Measurements from ENCODE around the gene NRXN3. TPM values are rescaled to one million over a fixed set of nuclear protein-coding genes. Genes with fewer than 3 reads are reported as not detected.
A peak's percentile ranks its signal among the peaks of the same experiment; 100 is the strongest.

NRXN3 gene
- polyA plus RNA-seq, 3 donors: 6.4 to 7.9 (median 6.9) TPM

GRCh38 chr14:78873581-78873980 is 703.4 kb downstream of the NRXN3 start:
- no peak for DNase-seq (ENCODE audit: extremely low read depth in 1 of 11, low read depth in 9 of 11, low spot score in 4 of 11)

DNA sequence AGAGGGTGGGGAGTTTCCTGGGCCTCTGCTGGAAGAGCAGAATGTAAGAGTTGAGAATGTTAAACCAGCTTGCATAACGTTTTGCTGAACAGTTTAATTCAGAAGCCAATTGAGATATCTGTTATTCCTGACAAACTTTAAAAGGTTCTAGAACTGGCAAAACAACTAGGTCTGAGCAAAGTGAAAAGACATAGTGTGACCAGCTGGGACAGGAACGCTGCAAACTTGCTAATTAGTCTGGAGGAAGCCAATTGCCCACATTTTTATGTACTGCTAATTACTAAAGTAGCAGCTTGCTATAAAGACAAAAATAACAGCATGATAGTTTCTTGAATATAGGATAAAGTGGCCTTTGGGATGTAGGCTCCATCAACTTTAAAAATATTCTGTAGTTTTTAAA is 704.9 kb downstream of the NRXN3 start:
- no peak for DNase-seq (ENCODE audit: extremely low read depth in 1 of 11, low read depth in 9 of 11, low spot score in 4 of 11)

DNA sequence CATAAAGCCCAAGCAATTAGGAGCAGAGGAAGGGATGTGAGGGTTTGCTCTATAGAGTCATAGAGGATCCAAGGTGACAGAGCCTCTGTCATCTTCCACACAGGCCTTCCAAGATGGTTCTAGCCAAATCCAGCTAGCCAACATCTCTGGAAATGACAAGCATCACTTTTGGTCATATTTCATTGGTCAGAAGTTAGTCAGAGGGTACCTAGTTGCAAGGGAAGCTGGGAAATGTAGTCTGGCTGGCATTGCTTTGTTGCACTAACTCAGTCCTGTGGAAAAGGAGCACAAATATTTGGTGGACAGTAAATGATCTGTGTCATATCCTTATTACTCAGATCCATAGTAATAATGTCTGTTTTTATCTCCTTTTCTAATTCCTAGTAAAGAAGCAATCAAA is 715.7 kb downstream of the NRXN3 start:
- DNase-seq (ENCODE audit: extremely low read depth in 1 of 11, low read depth in 9 of 11, low spot score in 4 of 11): no peak

DNA sequence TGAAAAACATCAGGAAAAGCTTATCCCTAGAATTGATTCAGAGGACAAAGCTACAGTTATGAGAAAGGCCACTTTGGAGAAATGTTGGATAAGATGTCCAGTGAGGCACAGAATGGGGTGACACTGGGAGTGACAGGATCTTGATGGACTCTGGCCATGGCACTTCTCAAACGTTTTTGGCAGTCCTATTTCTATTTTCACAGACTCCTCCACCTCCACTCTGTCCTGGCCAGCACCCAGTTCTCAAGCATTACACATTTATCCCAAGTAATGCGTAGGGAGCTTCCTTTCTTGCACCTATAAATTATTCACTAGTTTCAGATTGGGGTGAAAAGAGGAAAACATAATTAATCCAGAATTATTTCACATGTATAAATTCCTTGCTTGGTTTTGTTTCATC is 727.3 kb downstream of the NRXN3 start:
- no peak for DNase-seq (ENCODE audit: extremely low read depth in 1 of 11, low read depth in 9 of 11, low spot score in 4 of 11)

DNA sequence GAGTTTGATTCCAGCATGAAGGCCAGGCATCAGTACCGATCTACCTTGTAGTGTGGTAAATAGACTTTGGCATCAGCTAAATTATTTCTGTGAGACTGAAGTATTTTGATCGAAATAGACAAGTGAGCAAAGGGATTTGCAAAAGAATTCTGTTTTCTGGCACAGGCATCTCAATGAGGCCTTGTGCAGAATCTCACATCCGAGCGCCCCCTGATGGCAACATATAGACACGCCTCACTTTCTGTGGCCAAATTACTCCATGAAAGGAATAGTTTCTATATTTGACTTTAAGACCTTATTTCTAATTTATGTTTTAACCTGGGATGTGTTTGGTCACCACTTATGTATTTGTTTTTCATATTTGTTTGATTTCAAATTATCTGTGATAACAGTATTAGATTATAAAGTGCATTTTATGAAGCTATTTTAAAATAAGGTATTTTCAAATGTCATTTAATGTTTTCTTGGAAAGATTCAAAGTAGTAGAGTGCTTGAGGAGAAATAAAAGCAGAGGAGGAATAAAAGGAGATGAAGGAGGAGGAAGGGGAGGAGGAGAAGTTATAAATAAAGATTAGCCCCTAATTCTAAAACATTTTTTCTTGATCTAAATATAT is 731.9 kb downstream of the NRXN3 start:
- DNase-seq (ENCODE audit: extremely low read depth in 1 of 11, low read depth in 9 of 11, low spot score in 4 of 11): peak in 8 of 11 donors; percentile 2 to 25 (median 13)

- no peak for DNase-seq (ENCODE audit: extremely low read depth in 1 of 11, low read depth in 9 of 11, low spot score in 4 of 11)
These were observed 733.9 kb downstream of the NRXN3 start for GRCh38 chr14:78904094-78904493.

- no peak for DNase-seq (ENCODE audit: extremely low read depth in 1 of 11, low read depth in 9 of 11, low spot score in 4 of 11)
These were observed 747.3 kb downstream of the NRXN3 start for GRCh38 chr14:78917462-78917861.

DNA sequence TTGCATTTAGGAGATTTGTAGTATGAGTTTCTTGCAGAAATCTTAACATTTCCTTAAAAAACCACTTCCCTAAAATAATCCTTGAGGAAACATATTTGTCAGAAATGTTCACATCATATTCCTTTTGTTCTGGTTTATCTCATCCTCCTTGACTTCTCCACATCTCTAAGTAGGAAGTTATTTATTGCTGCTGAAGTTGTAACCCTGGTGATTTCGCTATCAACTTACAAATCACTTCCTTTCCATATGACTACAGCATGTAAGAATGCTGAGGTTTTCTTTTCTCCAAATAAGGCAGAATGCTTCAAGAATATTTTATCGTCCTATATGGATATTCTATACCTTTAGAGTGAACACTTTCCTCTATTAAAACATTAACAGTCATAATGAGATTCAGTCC is 751.7 kb downstream of the NRXN3 start:
- peak in 4 of 11 donors; percentile 0 to 25 (median 18) for DNase-seq (ENCODE audit: extremely low read depth in 1 of 11, low read depth in 9 of 11, low spot score in 4 of 11)

GRCh38 chr14:78927261-78927660 is 757.1 kb downstream of the NRXN3 start:
- DNase-seq (ENCODE audit: extremely low read depth in 1 of 11, low read depth in 9 of 11, low spot score in 4 of 11): no peak

GRCh38 chr14:78933166-78933565 is 763.0 kb downstream of the NRXN3 start:
- DNase-seq (ENCODE audit: extremely low read depth in 1 of 11, low read depth in 9 of 11, low spot score in 4 of 11): no peak

- DNase-seq (ENCODE audit: extremely low read depth in 1 of 11, low read depth in 9 of 11, low spot score in 4 of 11): peak in 8 of 11 donors; percentile 3 to 42 (median 14)
These were observed 763.9 kb downstream of the NRXN3 start for GRCh38 chr14:78933948-78934524.

DNA sequence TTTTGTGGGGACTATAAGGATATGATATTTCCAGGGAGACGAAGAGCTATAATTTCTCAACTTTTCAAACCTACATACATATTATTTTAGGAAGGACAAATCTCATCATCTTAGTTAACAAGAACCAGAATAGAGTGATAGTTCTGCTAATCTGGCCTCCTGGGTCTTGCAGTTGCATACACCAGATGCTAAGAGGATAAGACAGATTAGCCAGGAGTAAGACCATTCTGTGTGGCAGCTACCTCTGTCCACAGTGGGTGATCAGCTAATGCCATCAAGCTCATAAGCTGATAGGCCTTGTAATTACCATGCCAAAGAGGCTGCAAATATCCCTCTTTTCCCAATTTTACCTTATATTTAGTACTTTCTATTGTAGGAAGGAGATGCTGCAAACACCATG is 776.8 kb downstream of the NRXN3 start:
- no peak for DNase-seq (ENCODE audit: extremely low read depth in 1 of 11, low read depth in 9 of 11, low spot score in 4 of 11)

DNA sequence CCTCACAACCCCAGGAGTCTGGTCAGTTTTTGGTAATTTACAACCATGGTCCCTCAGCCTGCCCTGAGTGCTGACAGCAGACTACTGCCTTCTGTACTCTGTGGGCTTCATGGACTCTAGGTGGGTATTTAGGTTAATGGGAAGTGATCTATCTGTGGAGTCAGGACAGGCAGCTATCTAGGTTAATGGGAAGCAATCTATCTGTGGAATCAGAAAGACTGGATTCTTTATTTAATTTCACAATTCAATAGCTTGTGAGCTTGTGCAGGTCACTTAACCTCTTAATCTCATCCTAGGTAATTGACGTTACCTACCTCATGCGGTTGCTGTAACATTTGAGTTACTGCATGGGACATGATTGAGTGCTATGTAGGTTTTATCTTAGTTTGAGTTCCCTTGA is 777.5 kb downstream of the NRXN3 start:
- no peak for DNase-seq (ENCODE audit: extremely low read depth in 1 of 11, low read depth in 9 of 11, low spot score in 4 of 11)

GRCh38 chr14:78950649-78951048 is 780.5 kb downstream of the NRXN3 start:
- no peak for DNase-seq (ENCODE audit: extremely low read depth in 1 of 11, low read depth in 9 of 11, low spot score in 4 of 11)

DNA sequence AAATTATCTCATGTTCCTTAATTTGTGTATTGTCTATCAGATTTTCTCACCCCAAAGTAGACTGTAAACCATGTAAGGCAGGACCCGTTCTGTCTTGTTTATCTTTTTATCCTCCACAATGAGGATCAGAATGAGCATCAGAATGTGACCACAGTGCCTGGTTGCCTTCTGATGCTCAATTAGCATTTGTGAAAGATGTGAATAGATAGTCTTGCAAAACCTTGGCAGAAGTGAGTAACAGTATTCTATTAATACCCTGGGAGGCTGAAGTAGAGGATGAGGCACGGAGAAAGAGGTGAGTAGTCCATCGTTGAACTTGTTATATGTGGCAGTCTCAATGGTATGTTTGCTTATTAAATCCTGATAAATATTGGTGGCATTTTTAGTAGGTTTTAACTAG is 781.4 kb downstream of the NRXN3 start:
- DNase-seq (ENCODE audit: extremely low read depth in 1 of 11, low read depth in 9 of 11, low spot score in 4 of 11): no peak

DNA sequence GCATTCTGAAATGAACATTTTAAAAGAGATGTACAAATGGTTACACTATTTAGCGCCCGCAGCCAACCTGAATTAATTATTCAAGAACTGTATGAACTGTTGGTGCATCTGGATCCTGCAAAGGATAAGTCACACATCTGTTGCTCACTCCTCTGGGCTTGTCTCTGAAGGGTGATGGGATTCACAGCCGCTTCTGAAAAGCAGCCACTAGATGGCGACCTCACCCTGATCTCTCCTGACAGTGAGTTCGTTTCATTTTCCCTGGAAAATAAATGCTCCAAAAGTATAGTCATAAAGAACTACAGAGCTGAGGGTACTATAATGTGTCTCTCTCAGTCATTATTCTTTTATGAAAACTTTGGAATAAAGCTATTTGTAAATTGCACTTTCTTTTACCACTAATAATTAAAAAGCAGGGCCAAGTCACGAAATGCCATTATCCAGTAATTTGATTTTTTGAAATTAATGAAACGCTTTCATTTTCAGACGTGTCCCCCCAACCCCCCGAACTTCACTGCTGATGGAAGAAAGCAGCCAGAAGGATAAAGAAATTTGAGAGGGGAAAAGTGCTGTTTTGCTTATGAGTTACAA is 789.6 kb downstream of the NRXN3 start:
- peak; percentile 22 to 76 (median 57) for DNase-seq (ENCODE audit: extremely low read depth in 1 of 11, low read depth in 9 of 11, low spot score in 4 of 11)

DNA sequence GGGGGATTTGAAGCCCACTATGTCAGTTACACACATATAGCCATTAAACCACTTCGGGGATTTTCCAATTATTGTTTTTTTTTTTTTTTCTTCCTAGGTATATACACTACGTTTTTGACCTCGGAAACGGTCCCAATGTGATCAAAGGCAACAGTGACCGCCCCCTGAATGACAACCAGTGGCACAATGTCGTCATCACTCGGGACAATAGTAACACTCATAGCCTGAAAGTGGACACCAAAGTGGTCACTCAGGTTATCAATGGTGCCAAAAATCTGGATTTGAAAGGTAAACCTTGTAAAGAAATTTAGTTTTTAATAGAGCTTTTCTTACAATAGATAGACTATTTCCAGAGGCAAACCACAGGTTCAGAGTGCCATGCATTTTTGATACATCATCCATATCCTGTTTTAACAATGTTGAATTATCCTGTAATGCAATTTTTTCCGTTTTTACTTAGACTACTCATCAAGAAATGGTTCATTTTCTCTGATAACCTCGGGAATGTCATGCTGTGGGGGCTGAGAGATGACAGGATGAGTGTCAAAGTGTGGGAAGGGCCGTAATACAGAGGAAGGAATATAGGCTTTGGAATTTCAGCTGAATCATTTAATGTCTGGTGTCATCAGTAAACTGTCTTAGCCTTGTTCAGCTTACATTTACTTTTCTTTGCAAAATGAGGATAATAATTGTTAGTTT is 797.1 kb downstream of the NRXN3 start:
- no peak for DNase-seq (ENCODE audit: extremely low read depth in 1 of 11, low read depth in 9 of 11, low spot score in 4 of 11)

GRCh38 chr14:78968265-78968664 is 798.1 kb downstream of the NRXN3 start:
- no peak for DNase-seq (ENCODE audit: extremely low read depth in 1 of 11, low read depth in 9 of 11, low spot score in 4 of 11)

DNA sequence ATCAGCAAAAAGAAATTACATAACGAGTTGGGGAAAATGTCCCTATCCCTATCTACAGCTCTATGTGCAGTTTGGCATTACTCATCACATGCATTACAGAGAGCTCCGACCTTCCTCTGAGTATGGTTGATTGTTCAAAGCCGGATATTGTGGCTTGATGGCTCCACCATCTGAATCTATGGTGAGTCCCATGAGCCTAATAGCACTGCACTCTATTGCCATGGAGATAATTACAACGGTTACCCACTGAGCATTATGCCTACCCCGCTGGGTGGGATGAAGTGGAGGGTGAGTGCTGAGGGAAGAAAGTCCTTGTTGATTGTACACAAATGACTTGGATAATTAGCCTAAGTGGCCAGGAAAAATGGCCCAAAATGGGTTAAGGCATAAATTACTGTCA is 800.5 kb downstream of the NRXN3 start:
- no peak for DNase-seq (ENCODE audit: extremely low read depth in 1 of 11, low read depth in 9 of 11, low spot score in 4 of 11)

DNA sequence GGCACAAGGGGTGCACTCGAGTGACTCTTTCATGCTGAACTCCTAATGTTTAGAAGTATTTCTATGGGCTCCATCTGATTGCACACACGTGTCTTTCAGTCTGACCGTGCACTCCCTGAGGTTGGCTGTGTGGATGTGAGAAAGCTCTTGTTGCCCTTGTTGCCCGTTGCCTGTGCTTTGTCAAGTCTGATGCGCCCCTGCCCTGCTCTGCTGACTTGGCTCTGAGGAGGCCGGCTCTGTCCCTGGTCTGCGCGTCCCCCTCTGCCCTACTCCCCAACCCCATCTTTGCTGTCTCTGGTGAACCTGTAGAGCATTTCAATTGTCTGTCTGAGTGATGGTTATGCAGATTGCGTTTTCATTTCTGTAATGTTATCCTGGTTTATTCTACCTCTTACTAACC is 802.3 kb downstream of the NRXN3 start:
- DNase-seq (ENCODE audit: extremely low read depth in 1 of 11, low read depth in 9 of 11, low spot score in 4 of 11): no peak
